GM21390 (cell line): ENCODE results near the gene TOR1A.
"Not testable (repeated sequence)": the region's sequence is repeated elsewhere in the genome, so short reads cannot be mapped to it uniquely, and the experiment has no call there.

Experiments
- ATAC-seq: cut with Tn5 transposase; IDR thresholded peaks from one replicate; pipeline ENCODE4 v1.9.1; 2021; ENCODE audit not compliant: unreplicated experiment

TOR1A gene

DNA sequence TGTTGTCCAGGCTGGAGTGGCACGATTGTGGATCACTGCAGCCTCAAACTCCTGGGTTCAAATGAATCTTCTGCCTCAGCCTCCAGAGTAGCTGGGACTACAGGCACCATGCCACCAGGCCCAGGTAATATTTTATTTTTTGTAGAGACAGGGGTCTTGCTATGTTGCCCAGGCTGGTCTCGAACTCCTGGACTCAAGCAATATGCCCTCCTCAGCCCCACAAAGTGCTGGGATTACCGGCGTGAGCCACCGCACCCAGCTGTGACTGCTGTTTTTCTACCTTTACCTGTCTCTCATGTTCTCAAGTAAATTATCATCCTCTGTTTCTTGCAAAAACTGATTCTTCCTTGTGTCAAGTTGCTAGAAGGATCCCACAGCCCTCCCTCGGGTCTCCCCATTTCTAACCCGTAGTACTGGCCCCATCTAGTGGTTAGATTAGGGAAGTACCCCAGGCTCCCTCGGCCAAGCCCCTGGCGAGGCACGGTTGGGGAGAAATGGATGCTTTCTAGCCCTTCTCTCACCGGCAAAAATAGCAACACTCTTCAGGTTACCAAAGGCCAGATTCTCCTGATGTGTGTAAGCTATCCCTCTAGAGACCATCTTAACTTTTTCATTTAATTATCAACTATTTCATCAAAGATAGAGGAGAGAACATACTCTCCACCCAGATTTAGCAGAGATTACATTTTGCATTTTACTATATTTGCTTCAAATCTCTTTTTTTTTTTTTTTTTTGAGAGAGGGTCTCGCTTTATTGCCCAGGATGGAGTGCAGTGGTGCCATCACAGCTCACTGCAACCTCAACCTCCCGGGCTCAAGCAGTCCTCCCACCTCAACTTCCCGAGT is 40.2 kb downstream of the TOR1A start:
- ATAC-seq, result no peak

DNA sequence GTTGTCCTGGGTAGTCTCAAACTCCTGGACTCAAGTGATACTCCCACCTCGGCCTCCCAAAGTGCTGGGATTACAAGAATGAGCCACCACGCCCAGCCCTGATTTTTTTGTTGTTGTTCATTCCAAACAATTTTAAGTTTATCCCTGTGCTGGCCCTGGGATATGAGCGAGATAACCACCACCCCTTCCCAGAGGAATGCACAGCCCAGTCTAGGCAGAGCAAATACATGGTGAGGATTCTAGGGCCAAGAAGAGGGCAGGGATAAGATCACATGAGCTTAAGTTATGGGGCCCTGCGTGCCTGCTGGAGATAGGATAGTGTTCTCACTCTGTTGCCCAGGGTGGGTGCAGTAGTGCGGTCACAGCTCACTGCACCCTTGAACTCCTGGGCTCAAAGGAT is 42.0 kb downstream of the TOR1A start:
- no peak for ATAC-seq

DNA sequence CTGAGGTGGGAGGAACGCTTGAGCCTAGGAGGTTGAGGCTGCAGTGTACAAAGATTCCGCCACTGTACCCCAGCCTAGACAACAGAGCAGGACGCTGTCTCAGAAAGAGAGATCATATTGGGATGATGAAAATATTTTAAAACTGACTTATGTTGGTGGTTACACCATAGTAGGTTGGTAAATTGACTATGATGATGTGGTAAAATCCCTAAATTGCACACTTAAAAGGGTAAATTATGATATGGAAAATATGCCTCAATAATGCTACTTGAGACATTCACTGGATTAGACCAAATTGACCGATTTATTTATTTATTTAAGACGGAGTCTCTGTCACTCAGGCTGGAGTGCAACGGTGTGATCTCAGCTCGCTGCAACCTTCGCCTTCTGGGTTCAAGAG is 42.8 kb downstream of the TOR1A start:
- ATAC-seq, result no peak

DNA sequence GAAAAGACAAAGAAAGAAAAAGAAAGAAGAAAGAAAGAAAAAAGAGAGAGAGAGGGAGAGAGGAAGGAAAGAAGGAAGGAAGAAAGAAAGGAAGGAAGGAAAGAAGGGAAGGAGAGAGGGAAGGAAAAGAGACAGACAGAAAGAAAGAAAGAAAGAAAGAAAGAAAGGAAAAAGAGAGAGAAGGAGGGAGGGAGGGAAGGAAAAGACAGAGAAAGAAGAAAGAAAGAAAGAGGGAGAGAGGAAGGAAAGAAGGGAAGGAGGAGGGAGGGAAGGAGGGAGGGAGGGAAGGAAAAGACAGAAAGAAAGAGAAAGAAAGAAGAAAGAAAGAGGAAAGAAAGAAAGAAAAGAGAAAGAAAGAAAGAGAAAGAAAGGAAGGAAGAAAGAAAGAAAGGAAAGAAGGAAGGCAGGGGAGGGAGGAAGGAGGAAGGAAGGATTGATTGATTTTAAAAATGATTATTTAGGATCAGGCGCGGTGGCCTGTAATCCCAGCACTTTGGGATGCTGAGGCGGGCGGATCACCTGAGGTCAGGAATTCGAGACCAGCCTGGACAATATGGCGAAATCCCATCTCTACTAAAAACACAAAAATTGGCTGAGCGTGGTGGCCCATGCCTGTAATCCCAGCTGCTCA is 44.3 kb downstream of the TOR1A start:
- no peak for ATAC-seq

GRCh38 chr9:129778469-129778868 is 45.5 kb downstream of the TOR1A start:
- no peak for ATAC-seq

- no peak for ATAC-seq
Observed at GRCh38 chr9:129777769-129778130, 46.2 kb downstream of the TOR1A start.

DNA sequence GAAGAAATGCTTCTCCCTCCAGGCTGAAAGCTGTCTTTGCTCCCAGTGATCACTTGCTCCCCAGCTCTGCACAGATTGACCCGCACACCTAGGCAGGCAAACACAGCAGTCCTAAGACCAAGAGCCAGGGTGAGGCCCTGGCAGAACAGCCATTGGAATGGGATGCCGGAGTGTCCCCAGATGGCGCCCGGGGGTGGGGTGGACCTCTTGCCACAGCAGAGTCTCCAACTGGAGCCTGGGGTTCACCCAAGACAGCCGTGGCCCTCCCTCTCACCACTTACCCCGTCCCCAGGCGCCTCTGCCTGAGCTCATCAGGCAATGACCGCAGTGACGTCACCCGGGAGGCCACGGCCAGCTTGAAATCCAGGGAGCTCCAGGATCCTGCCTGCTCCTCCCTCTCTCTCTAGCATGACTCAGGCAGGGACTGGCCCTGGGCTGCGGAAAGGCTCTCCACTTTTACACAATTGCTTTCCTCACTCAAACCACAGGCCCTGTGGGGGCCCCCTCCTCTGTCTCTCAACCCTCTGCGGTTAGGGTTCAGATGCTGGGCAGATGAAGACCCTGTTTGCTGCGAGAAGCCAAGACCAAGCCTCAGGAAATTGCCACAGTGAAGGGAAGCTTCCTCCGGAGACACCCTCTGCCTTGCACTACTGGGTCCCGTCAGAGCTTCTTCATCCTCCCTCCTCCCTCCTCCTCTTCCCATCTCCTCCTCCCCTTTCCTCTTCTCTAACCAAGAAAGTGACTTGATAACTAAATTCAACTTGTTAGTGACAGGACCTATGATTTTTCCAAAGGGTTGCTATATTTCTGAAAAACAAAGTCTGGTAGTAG is 46.8 kb downstream of the TOR1A start:
- ATAC-seq, result no peak

GRCh38 chr9:129776566-129776937 is 47.4 kb downstream of the TOR1A start:
- ATAC-seq, result no peak

- ATAC-seq, result not testable (repeated sequence)
Observed at GRCh38 chr9:129776096-129776495, 47.8 kb downstream of the TOR1A start.

DNA sequence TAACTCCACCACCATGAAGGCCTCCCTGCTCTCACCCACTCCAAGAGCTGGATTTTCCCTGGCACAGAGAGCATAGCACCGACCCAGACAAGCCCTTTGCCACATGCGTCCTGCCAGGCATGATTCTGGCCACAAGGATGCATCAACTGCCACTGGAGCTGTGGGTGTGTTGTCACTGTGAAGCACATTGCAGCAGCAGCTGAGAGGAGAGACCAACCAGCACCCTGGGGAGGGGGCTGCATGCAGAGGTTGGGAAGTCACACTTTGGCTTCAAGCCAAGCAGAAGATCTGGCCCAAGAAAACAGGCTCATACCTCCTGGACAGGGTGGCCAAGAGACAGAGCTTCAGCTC is 48.5 kb downstream of the TOR1A start:
- ATAC-seq, result no peak

GRCh38 chr9:129774791-129775447 is 49.0 kb downstream of the TOR1A start:
- ATAC-seq, result no peak

DNA sequence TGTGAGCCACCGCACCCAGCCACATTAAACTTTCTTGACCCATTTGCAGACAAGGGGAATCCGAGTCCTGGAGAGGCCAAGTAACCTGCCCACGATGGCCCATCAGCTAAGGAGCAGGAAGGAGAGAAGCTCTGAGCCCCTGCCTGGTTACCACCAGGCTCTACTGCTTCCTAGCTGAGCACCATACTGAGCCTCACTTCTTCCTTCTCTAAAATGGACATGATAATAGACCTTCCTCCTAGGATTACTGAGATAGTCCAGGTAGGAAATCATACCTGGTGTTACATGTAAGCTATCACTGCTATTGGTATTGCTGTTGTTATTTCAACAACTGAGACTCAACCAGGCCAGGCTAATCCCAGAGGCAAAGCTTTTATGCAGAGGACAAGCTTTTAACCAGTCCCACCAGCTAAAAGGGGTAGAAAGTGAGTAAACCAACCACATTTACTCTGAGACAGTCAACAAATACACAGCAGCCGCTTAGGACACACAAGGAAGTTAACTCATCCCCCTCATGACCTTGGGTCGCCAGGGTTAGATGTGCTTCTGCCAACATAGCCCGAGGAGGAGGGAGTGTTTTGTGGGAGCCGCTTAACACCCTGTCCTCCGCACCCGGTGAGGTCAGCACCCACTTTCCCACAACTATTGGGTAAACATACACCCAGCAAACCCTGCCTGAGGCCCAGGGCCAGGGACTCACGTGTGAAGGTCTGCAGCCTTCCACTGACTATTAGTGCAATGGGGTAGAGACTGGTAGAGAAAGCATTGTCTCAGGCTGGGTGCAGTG is 50.5 kb downstream of the TOR1A start:
- no peak for ATAC-seq

- ATAC-seq, result no peak
Observed at GRCh38 chr9:129770741-129771140, 53.2 kb downstream of the TOR1A start.

DNA sequence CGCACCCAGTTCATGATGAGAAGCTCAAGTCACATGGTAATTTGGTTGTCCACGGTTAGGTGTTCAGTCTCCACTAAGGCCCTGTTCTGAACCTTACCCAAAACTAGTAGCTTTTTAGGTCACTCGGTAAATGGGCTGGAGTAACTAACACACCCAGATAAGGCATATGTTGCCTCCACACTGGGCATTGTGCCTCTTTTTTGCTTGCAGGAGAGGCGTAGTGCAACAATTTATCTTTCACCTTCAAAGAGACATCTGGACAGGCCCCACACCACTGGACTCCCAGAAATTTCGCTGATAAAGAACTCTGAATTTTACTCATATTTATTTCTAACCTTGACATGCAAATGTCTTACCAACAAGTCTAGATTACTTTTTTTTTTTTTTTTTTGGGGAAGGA is 54.3 kb downstream of the TOR1A start:
- no peak for ATAC-seq

GRCh38 chr9:129768486-129768885 is 55.5 kb downstream of the TOR1A start:
- no peak for ATAC-seq

DNA sequence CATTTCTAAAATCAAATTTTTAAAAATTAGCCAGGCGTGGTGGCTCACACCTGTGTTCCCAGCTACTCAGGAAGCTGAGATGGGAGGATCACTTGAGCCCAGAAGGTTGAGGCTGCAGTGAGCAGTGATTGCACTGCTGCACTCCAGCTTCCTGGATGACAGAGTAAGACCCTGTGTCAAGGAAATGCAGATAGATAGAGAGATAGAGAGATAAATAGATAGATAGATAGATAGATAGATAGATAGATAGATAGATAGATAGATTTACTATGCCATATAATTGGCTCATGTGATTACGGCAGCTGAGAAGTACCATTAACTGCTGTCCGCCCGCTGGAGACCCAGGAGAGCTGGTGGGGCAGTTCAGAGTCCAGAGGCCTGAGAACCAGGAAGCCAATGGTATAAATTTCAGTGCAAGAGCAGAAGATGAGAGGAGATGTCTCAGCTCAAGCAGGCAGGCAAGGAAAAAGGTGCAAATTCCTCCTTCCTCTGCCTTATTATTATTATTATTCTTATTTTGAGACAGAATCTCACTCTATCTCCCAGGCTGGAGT is 58.1 kb downstream of the TOR1A start:
- no peak for ATAC-seq

DNA sequence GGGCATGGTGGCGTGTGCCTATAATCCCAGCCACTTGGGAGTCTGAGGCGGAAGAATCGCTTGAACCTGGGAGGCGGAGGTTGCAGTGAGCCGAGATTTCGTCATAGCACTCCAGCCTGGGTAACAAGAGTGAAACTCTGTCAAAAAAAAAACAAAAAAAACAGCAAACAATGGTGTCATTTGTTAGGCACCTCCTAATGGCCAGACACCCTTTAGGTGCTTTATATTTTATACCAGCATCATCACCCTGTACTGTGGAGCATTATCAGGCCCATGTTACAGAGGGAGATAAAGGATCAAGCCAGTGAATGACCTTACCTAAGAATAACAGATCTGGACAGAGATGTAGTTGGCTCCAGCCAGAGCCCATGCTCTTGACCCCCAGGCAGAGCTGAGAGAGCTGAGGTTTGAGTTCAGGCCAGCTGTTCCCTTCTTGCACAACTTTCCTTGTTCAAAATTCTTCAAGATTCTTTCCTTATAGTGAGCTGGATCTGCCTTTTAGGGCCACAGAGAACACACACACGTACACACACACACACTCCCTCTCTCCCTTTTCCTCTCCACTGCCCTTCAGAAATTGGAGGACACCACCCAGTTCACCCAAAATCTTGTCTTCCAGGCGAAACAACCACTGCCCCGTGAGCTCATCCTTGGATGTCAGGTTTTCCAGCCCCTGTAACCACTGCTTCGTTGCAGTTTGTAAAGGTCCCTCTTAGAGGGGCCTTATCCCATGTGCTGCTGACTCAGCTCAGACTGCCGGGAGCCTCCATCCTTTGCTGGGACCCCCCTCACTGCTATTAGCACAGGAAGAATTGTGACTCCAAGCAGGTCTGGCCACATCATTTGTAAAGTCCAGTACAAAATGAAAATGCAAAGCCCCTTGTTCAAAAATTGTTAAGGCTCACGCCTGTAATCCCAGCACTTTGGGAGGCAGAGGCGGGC is 60.7 kb downstream of the TOR1A start:
- no peak for ATAC-seq
